Measurements from ENCODE around the gene CYP27B1.

The CYP27B1 gene, protein sequence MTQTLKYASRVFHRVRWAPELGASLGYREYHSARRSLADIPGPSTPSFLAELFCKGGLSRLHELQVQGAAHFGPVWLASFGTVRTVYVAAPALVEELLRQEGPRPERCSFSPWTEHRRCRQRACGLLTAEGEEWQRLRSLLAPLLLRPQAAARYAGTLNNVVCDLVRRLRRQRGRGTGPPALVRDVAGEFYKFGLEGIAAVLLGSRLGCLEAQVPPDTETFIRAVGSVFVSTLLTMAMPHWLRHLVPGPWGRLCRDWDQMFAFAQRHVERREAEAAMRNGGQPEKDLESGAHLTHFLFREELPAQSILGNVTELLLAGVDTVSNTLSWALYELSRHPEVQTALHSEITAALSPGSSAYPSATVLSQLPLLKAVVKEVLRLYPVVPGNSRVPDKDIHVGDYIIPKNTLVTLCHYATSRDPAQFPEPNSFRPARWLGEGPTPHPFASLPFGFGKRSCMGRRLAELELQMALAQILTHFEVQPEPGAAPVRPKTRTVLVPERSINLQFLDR

DNA sequence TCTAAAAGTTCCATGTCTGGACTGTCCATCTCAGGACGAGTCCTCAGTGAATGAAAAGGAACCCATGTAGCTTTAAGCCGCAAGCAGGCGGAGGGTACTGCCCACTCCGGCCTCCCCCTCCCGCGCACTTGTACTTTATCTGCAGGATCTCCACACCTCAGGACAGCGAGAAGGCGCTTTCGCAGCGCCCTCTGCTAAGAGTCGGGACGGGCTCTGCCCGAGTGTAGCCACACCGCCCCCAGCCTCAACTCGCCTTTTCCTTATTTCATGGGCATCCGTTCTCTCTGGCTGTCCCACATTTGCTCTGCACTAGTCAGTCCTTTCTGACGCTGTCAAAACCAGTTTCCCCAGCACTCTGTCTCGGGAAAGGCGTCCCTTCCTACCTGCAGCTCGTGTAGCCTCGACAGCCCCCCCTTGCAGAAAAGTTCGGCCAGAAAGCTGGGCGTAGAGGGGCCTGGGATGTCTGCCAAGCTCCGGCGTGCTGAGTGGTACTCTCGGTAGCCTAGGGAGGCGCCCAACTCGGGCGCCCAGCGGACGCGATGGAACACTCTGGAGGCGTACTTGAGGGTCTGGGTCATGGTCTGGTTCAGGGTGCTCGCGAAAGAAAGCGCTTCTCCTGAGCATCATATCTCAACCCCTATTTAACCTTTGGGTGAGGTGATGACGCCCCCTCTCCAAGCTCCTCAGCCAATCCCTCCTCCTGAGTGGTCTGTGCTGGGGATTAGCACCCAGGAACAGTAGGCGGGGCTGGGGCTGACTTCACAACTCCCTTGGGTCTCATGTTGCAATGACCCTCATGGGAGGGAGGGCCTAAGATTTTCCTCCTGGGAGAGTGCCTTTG is at the start of gene CYP27B1:
Gene CYP27B1, minus strand, starts transcription at position 615 of the 841 bp plus-strand sequence. Its CDS starts 37 bp downstream, at position 578.
- DNase-seq (ENCODE audit: low spot score): peak; percentile 87

DNA sequence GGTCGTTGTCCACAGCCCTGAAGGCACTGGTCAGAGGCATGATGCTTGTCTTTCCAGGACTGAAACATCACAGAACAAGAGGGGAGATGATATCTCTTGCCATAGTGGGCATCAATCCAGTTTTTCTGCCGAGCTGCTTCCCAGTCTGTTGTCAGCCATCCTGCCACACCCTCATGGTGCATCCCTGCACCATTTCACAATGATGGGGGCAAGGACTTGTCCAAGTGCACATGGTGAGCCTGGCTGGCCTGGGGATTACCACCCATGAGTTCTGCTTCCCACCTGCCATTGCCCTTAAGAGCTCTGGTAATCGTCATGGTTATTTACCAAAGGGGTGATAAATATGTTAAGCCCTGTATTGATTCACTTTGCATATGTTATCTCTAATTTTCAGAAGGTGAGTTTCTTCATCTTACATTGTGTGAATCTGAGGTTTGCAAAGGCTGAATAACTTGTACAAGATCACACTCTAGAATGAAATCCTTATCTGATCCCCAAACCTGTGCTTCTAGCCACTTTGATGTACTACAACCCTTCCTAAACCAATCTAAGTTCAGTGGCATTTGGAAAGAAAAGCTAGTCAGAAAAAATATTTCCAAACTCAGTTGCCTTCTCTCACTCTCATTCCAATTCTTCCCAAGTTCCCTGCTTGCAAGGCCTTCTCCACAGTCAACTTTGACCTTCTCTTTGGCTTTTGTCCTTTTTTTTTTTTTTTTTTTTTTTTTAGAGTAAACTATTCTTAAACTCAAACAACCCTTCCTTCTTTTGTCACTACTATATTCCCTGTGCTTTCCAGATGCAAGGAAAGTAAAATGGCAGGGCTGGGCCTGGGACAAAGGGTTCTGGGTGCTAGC is 49.4 kb upstream of the CYP27B1 start:
- no peak for DNase-seq (ENCODE audit: low spot score)

DNA sequence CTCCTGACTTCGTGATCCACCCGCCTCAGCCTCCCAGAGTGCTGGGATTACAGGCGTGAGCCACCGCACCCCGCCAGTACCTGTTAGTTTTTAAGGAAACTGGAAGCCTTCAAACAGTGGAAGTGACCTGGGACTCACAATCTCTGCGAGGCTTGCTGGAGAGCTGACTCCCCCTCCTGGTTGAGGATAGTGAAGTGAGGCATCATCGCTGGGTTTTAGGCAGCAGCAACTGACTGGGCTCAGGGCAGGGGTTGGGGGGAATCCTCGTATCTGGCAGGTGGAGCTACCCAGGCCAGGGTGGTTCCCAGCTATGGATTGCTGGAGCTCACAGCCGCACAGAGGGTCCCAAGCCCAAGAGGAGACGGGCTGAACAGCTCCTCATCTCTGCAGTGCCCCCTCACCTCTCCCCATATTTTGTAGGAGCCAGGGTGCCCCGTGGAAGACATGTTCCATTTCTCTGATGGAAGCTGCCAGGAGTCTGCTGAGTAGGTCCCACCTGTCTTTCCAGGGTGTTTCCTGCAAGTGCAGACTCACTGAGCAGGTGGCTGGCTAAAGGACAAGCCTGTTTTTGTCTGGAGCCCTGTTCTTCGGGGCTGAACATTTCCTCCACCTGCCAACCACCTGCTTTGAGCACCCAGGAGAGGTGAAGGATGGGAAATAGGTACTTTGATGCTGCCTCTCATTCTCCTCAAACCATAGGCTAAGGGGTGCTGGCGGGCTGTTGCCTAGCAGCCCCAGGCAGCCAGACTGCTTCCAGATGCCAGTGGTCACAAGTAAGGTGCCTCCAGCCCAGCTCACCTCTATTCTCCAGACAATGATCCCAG is 48.5 kb upstream of the CYP27B1 start:
- DNase-seq (ENCODE audit: low spot score): peak; percentile 58

GRCh38 chr12:57813971-57814772 is 47.3 kb upstream of the CYP27B1 start:
- DNase-seq (ENCODE audit: low spot score): no peak

DNA sequence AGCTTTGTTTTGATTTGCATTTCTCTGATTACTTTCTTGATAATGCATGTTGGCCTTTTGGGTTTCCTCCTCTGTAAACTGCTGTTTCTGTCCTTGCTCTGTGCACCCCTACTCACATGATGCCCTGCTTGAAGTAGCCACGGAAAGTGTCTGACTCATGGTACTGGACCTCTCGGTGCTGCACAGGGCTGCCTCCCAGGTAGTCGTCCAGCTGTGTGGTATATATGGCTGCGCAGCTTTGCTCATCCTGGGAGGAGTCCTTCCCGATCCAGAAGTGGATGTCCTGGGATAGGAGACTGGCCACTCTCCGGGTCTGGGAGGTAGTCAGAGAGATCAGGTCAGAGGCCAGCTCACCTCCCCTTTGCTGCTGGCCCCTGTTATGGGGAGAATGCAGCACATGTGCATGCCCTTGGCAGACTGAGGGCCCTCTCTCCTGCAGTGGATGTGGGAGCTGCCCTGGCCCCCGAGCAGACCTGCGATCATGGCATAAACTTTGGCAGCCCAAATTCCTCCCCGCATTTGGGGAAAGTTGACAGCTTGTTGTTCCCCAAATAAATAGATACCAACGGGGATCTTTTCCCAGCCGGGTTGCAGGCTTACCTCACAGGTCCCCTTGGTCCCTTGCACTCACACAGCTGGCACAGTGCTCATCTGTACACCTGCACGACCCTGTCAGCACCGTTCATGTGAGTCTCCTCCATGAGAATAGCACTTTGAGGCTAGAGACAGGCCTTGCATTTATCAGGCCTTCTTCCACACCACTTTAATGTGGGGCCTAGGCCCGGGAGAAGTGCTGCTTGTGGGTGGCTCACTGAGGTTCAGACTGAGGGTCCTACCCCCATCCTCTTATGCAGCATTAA is 46.5 kb upstream of the CYP27B1 start:
- DNase-seq (ENCODE audit: low spot score): no peak

DNA sequence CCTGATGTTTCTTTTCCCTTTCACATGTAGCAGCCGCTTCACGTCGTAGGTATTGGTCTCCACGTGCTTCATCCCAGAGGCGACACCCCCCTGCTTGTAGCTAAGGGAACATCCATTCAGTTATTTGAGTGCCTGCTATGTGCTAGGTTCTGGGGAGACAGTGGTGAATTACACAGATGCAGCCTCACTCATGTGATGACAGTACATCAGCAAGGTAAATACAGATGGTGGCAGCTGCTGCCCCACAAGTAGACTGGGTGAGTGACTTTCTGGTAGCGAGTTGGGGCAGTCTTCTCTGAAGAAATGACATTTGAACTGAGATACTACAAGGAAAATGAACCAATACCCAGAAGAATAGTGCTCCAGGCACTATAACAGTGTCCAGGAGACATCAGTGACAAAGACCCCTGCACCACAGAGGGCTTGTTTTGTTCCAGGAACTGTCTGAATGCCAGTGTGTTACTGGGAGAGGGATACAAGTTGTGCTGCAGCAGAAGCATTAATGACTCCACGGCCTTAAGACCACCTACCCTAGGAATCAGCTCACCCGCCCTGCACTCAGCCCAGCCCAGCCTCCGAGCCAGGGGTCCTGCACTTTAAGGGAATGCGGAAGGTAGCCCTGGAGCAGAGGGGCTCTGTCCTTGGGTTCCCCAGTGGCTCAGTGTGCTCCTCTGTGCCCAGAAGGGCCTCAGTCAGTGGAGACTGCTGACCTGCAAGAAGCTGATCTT is 44.3 kb upstream of the CYP27B1 start:
- DNase-seq (ENCODE audit: low spot score): no peak

GRCh38 chr12:57810450-57810849 is 43.6 kb upstream of the CYP27B1 start:
- DNase-seq (ENCODE audit: low spot score): no peak

GRCh38 chr12:57809425-57809824 is 42.5 kb upstream of the CYP27B1 start:
- DNase-seq (ENCODE audit: low spot score): no peak

DNA sequence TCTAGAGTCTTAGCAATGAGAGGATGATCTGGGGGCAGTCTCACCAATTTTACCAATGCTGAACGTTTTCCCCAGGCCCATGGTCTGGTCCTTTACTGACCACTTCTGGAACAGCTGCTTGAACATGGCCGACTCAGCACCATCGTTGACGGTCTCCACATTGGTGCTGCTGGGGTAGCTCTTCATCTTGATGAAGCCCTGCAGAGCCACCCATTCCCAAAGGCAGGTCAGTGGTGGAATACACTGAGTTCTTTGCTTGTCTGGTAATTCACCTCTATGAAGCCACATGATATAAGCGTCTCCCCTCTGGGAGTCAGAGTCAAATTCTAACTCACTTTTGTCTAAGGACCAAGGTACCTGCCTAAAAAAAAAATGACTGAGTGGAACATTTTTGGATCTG is 41.5 kb upstream of the CYP27B1 start:
- DNase-seq (ENCODE audit: low spot score): no peak

DNA sequence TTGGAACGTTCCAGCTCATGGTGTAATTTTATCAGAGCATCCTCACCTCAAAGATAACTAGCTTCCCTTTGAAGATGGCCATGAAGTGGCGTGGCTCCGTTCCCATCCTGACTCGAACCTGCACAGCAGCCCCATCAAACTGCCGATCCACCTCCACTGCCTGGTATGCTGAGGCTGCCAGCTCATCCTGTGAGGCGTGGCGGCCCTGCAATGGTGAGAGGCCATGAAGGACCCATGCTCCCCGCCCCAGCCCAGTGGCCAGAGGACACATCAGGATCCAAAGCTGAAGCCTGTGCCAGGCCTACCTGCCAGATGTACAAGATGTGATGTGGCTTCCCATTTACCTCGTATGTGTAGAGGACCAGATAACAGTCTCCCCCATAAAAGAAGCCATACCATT is 40.4 kb upstream of the CYP27B1 start:
- no peak for DNase-seq (ENCODE audit: low spot score)

- DNase-seq (ENCODE audit: low spot score): no peak
These were observed 39.8 kb upstream of the CYP27B1 start for GRCh38 chr12:57806677-57807076.

DNA sequence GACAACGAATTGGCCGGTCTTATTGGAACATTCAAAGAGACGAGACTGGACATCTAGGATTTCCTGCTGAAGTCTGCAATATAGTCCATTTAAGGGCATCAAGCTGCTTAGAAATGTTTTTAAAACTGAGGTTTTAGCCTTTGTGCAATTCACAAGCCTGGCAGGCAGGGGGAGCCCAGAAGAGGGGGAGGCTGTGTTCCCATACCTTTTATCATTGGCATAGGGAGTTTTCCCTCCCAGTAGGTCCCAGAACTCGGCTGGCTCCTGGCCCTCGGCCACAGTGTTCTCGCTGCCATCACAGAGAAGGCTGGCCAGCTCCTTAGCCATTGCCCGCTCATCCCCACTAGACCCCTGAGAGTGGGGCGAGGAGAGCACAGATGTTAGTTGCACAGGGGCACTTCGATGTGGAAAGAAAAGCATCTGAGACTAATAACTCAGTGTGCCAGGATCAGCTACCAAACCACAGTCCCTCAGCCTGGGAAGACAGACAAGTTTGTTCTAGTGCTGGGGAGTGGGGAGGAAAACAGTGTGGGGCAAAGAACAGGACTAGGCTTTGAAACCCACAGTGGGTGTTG is 36.5 kb upstream of the CYP27B1 start:
- peak; percentile 83 for DNase-seq (ENCODE audit: low spot score)

DNA sequence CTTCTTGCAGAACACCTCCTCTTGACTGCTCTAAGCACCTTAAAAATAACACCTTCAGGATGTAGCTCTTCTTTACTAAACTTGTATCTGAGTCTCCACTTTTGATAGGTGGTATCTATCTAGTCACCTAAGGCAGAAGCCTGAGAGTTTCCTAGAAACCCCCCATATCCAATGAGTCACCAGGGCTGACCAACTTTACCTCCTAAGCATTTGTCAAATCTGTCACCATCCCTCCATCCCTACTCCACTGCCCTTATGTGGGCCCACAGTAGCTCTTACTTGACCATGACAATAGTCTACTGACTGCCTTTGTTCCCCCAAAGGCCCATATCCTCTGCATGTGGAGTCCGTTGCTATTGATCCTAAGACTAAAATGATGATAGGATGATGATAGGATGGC is 35.7 kb upstream of the CYP27B1 start:
- no peak for DNase-seq (ENCODE audit: low spot score)

DNA sequence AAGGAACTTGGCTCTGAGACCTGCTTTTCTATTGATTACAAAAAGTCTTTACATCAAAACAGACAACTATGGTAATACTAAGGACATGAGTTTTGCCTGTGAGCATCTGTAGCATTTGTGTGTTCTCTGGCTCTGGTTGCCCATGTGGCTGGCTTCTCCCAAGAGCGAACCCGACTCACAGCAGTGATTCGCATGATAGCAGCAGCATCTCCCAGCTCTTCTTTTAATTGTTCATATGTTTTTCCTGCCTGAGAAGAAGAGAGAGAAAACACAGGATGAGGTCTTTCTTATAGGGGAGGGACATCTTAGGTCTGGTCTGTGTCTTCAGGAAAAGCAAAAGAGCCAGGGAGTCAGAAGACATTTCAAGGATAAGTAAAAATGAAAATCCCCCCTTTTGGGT is 34.1 kb upstream of the CYP27B1 start:
- no peak for DNase-seq (ENCODE audit: low spot score)

DNA sequence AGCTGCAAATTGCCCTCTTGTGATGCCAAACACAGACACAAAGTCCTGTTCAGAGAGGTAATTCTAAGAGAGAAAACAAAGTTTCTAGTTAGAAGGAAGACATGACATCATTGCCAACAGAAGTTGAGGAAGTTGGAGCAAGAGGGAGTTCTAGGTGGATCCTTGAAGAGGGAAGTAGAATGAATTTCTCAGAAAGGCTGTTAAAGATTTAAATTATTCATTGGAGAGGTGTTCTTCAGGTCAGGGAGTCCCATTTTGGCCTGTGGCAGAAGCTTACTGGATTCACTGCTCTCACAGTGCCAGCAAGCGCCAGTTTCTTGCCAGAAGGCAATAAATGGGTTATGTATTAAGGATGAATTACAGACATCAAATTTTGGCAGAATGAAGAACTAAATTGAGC is 31.1 kb upstream of the CYP27B1 start:
- DNase-seq (ENCODE audit: low spot score): no peak

- DNase-seq (ENCODE audit: low spot score): no peak
These were observed 30.1 kb upstream of the CYP27B1 start for GRCh38 chr12:57796996-57797395.

DNA sequence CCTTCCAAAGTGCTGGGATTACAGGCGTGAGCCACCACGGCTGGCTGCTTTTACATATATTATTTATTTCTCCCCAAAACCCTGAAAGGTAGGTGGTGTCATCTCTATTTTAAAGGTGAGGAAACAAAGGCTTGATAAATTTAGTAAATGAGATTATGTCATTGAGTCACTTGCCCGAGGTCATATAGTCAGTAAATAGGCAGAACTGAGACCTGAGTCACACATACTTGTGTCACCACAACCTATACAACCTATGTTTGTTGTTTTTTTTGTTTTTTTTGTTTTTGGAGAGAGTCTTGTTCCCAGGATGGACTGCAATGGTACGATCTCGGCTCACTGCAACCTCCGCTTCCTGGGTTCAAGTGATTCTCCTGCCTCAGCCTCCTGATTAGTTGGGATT is 28.5 kb upstream of the CYP27B1 start:
- no peak for DNase-seq (ENCODE audit: low spot score)

DNA sequence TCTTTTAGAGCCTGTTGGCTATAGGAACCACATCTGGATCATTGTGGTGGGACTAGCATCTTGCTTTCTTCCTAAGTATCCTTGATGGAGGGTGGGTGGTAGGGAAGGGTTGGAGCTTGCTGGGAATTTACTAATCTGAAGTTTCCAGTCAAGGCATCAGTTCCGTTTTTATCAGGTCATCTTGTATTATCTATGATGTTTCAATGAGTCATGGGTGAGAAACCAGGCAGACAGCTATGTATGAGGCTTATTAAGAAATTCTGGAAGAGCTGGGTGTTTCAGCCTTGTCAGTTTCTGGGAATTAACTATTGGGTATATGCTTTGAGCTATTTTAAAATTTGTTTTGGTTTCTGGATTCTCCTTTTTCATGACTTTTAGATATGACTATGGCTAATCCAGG is 27.0 kb upstream of the CYP27B1 start:
- DNase-seq (ENCODE audit: low spot score): no peak

All from D341Med (cell line).